ENCODE results near the gene AP3S1. TPM values are rescaled to one million over a fixed set of nuclear protein-coding genes. Genes with fewer than 3 reads are reported as not detected.

AP3S1 gene
- total and polyA plus RNA-seq, 4 donors = 86.5 to 273 (median 116) TPM

DNA sequence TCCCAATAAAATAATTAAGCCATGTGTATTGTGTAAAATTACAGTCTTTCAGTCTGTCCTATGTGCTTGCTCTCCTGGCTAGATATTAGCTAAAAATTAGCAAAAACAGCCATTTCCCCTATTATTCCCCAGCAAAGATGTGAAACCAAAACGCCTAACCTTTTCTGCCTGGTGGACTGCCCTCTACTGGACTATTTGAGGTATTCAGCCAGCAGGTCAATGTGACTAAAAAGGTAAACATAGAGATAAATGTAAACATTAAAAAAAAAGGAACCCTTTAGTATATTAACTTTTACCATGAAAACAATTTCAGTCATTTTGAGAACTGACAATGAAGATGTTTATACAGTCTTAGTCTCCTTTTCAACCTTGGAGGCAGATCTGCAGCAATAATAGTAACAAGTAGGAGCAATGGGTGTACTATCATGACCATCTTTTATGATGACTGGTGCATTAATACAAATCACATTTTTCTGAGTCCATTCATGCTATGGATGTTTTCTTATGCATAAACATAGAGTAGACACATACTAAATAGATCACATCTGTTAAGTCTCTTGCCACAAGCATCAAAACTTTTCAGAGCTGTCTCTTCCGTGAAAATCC is 10.5 kb upstream of the AP3S1 start:
- Histone ChIP-seq H3K27ac (ENCODE audit: low read depth in 1 of 2, low read length in 2 of 2) (no peak overlapping the region), H3K36me3 (ENCODE audit: control insufficient read depth in 1 of 2, insufficient read depth in 2 of 2, low read length in 1 of 2) (peaks cover 0 to 2% of the 10 kb centered on the region in 2 donors), H3K4me1 (ENCODE audit: control insufficient read depth in 1 of 2, insufficient read depth in 2 of 2, low read length in 2 of 2) (no peaks in the 10 kb centered on the region), H3K9me3 (ENCODE audit: control insufficient read depth, low read length) (no peaks in the 10 kb centered on the region), H3K4me3 (ENCODE audit: low read length in 2 of 2) (no peak overlapping the region), H3K27me3 (ENCODE audit: control insufficient read depth in 1 of 2, insufficient read depth in 2 of 2, low read length in 1 of 2) (no peaks in the 10 kb centered on the region)
- intact Hi-C loops (cut with DNase I) = loop anchor here in 1 of 2 donors (10.0 kb wide), 1 partner anchor 516 kb away; no protein-coding TSS in a partner anchor
- no peak for ATAC-seq (ENCODE audit: low FRiP score)
- WGBS, 2 donors = 41 to 46% methylated on average over 2 of the region's 2 CpGs
- DNase-seq = no peak

GRCh38 chr5:115835481-115835880 is 6.3 kb upstream of the AP3S1 start:
- Histone ChIP-seq H3K4me1 (ENCODE audit: control insufficient read depth in 1 of 2, insufficient read depth in 2 of 2, low read length in 2 of 2) (peaks cover 0 to 2% of the 10 kb centered on the region in 2 donors), H3K4me3 (ENCODE audit: low read length in 2 of 2) (no peak overlapping the region), H3K36me3 (ENCODE audit: control insufficient read depth in 1 of 2, insufficient read depth in 2 of 2, low read length in 1 of 2) (peaks cover 0 to 4% of the 10 kb centered on the region in 2 donors), H3K9me3 (ENCODE audit: control insufficient read depth, low read length) (no peaks in the 10 kb centered on the region), H3K27me3 (ENCODE audit: control insufficient read depth in 1 of 2, insufficient read depth in 2 of 2, low read length in 1 of 2) (no peaks in the 10 kb centered on the region), H3K27ac (ENCODE audit: low read depth in 1 of 2, low read length in 2 of 2) (no peak overlapping the region)
- no peak for DNase-seq
- ATAC-seq (ENCODE audit: low FRiP score) = no peak
- 81 to 83% methylated on average over 4 of the region's 4 CpGs for WGBS, 2 donors
- intact Hi-C loops (cut with DNase I) = loop anchor here in 1 of 2 donors (10.0 kb wide), 1 partner anchor 521 kb away; no protein-coding TSS in a partner anchor

DNA sequence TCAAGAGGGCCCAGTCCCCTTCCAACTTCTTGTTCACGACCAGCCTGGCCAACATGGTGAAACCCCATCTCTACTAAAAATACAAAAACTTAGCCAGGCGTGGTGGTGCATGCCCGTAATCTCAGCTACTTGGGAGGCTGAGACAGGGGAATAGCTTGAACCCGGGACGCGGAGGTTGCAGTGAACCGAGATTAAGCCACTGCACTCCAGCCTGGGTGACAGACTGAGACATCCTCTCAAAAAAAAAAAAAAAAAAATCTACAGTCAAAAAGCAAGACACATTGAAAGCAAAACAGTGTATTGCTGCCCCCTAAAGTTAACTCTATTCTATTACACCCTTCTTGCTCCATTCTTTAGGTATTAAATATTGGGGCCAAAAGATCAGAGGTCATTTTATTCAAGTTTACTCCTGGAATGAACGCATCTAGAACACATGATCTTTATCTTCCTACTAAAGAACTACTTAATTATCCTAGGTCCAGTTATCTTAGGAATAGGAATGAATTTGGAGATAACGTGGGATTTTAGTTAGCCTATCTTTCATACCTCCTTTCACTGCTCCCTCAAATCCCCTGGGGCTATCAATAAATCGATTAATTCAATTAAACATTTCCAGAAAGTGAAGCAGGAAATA is 2.7 kb upstream of the AP3S1 start:
- WGBS, 2 donors = 35 to 37% methylated on average over 10 of the region's 10 CpGs
- Histone ChIP-seq H3K27me3 (ENCODE audit: control insufficient read depth in 1 of 2, insufficient read depth in 2 of 2, low read length in 1 of 2) (no peaks in the 10 kb centered on the region), H3K36me3 (ENCODE audit: control insufficient read depth in 1 of 2, insufficient read depth in 2 of 2, low read length in 1 of 2) (peaks cover 0 to 4% of the 10 kb centered on the region in 2 donors), H3K4me3 (ENCODE audit: low read length in 2 of 2) (no peak overlapping the region), H3K4me1 (ENCODE audit: control insufficient read depth in 1 of 2, insufficient read depth in 2 of 2, low read length in 2 of 2) (peaks cover 0 to 2% of the 10 kb centered on the region in 2 donors), H3K9me3 (ENCODE audit: control insufficient read depth, low read length) (no peaks in the 10 kb centered on the region), H3K27ac (ENCODE audit: low read depth in 1 of 2, low read length in 2 of 2) (no peak overlapping the region)
- no peak for ATAC-seq (ENCODE audit: low FRiP score)
- intact Hi-C loops (cut with DNase I) = loop anchor here in 1 of 2 donors (1.0 to 10.0 kb wide), 2 partner anchors 205 to 524 kb away; no protein-coding TSS in a partner anchor
- no peak for DNase-seq

DNA sequence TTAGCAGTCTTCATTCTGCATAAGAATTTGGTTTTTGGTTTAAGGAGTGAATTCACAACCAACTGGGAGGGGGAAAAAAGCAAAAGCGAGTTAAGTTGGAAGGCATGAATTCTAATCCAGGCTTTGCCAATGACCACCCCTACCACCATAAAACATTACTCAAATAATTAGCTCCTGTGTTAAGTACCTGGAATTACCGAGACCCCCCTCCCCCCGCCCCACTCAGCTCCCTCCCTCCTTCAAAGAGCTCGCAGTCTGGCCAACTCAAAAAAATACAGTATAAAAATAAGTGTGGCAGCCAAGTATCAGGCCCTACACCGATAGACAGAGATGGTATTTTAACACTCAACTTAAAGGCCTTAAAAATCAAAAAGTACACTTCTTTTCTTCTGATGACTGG is 862 bp upstream of the AP3S1 start:
- peaks cover 0 to 2% of the 10 kb centered on the region in 2 donors for H3K36me3 ChIP-seq (ENCODE audit: control insufficient read depth in 1 of 2, insufficient read depth in 2 of 2, low read length in 1 of 2)
- no peaks in the 10 kb centered on the region for H3K9me3 ChIP-seq (ENCODE audit: control insufficient read depth, low read length)
- H3K27ac ChIP-seq (ENCODE audit: low read depth in 1 of 2, low read length in 2 of 2) = peak overlapping the region; percentile 57 to 83
- WGBS, 2 donors = 0 to 3% methylated on average over 5 of the region's 5 CpGs
- ATAC-seq (ENCODE audit: low FRiP score) = no peak
- H3K4me3 ChIP-seq (ENCODE audit: low read length in 2 of 2) = peak overlapping the region; percentile 65 to 72
- intact Hi-C loops (cut with DNase I) = loop anchor here (5.0 to 10.0 kb wide), 4 partner anchors 124 to 226 kb away; partner anchors contain the start of genes ARL14EPL (in 1 of the 2) and LVRN (in 1 of the 2)
- H3K27me3 ChIP-seq (ENCODE audit: control insufficient read depth in 1 of 2, insufficient read depth in 2 of 2, low read length in 1 of 2) = no peaks in the 10 kb centered on the region
- no peak for DNase-seq
- peaks cover 0 to 11% of the 10 kb centered on the region in 2 donors for H3K4me1 ChIP-seq (ENCODE audit: control insufficient read depth in 1 of 2, insufficient read depth in 2 of 2, low read length in 2 of 2)

- H3K27ac ChIP-seq (ENCODE audit: low read depth in 1 of 2, low read length in 2 of 2) = peak overlapping the region; percentile 58 to 80
- H3K27me3 ChIP-seq (ENCODE audit: control insufficient read depth in 1 of 2, insufficient read depth in 2 of 2, low read length in 1 of 2) = no peaks in the 10 kb centered on the region
- 0% methylated on average over 43 to 68 of the region's 68 CpGs for WGBS, 2 donors
- H3K36me3 ChIP-seq (ENCODE audit: control insufficient read depth in 1 of 2, insufficient read depth in 2 of 2, low read length in 1 of 2) = no peaks in the 10 kb centered on the region
- no peak for DNase-seq
- peak overlapping the region; percentile 72 to 83 for H3K4me3 ChIP-seq (ENCODE audit: low read length in 2 of 2)
- intact Hi-C loops (cut with DNase I) = loop anchor here (5.0 to 10.0 kb wide), 4 partner anchors 122 to 225 kb away; partner anchors contain the start of genes ARL14EPL (in 1 of the 2) and LVRN (in 1 of the 2)
- H3K9me3 ChIP-seq (ENCODE audit: control insufficient read depth, low read length) = no peaks in the 10 kb centered on the region
- peaks cover 0 to 15% of the 10 kb centered on the region in 2 donors for H3K4me1 ChIP-seq (ENCODE audit: control insufficient read depth in 1 of 2, insufficient read depth in 2 of 2, low read length in 2 of 2)
- ATAC-seq (ENCODE audit: low FRiP score) = peak; percentile 82
Measured at GRCh38 chr5:115842089-115842935, 577 bp downstream of the AP3S1 start.

DNA sequence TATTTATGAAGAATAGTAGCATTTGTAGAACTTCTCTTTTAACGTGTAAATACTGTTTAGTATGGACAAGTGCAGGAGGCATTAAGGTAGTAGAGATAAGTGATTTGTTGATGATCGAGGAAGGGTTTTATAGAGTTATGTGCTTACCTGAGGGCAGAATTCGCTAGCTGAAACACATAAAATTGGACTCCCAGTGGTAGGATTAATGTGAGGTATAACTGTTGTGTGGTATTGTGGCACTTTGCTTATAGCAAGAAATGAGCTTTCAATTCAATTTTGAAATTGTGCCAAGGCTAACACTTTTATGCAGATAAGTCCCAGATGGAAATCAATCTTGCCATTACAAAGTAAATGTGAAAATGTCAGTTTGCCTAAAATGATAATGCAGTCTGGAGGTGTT is 1.2 kb downstream of the AP3S1 start:
- DNase-seq = no peak
- ATAC-seq (ENCODE audit: low FRiP score) = no peak
- intact Hi-C loops (cut with DNase I) = loop anchor here (5.0 to 10.0 kb wide), 4 partner anchors 122 to 224 kb away; partner anchors contain the start of genes ARL14EPL (in 1 of the 2) and LVRN (in 1 of the 2)
- H3K27ac ChIP-seq (ENCODE audit: low read depth in 1 of 2, low read length in 2 of 2) = no peak overlapping the region
- H3K4me1 ChIP-seq (ENCODE audit: control insufficient read depth in 1 of 2, insufficient read depth in 2 of 2, low read length in 2 of 2) = peaks cover 0 to 15% of the 10 kb centered on the region in 2 donors
- 5 to 7% methylated on average over 3 of the region's 3 CpGs for WGBS, 2 donors
- H3K36me3 ChIP-seq (ENCODE audit: control insufficient read depth in 1 of 2, insufficient read depth in 2 of 2, low read length in 1 of 2) = no peaks in the 10 kb centered on the region
- H3K27me3 ChIP-seq (ENCODE audit: control insufficient read depth in 1 of 2, insufficient read depth in 2 of 2, low read length in 1 of 2) = no peaks in the 10 kb centered on the region
- peak overlapping the region; percentile 72 to 83 for H3K4me3 ChIP-seq (ENCODE audit: low read length in 2 of 2)
- no peaks in the 10 kb centered on the region for H3K9me3 ChIP-seq (ENCODE audit: control insufficient read depth, low read length)

DNA sequence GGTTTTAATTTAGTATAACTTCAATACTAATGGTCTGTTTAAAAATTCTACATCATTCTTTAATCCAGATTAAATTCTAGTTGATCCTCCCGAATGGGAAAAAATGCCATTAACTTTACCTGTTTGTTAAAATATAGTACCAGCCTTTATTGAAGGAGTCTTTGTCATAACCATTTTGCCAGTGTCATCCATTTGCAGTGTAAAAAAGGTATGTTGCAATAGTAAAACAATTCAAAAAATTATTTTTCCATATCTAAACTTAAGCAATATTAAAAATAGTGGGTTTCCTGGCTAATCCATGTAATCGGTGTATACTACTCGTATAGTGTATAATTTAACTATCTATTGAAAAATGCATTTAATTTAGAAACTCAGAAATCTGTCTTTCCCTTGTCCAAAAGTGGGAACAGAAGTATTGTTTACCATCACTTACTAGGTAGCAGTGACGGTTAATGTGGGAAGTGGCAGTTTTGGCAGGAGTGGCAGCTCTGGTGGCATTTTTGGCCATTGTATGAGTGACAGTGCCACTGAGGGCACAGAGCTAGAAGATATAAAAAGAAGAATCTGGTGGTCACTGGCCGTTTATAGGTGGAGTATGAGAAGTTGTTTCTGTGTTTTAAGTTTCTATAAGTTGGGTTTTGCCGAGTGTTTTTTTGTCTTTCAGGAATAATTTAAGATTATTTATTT is 1.9 kb downstream of the AP3S1 start:
- no peak for ATAC-seq (ENCODE audit: low FRiP score)
- DNase-seq = no peak
- H3K27me3 ChIP-seq (ENCODE audit: control insufficient read depth in 1 of 2, insufficient read depth in 2 of 2, low read length in 1 of 2) = no peaks in the 10 kb centered on the region
- no peak overlapping the region for H3K27ac ChIP-seq (ENCODE audit: low read depth in 1 of 2, low read length in 2 of 2)
- intact Hi-C loops (cut with DNase I) = loop anchor here (5.0 to 10.0 kb wide), 4 partner anchors 121 to 224 kb away; partner anchors contain the start of genes ARL14EPL (in 1 of the 2) and LVRN (in 1 of the 2)
- WGBS, 2 donors = 19 to 21% methylated on average over 6 of the region's 6 CpGs
- H3K4me1 ChIP-seq (ENCODE audit: control insufficient read depth in 1 of 2, insufficient read depth in 2 of 2, low read length in 2 of 2) = peaks cover 0 to 15% of the 10 kb centered on the region in 2 donors
- no peaks in the 10 kb centered on the region for H3K36me3 ChIP-seq (ENCODE audit: control insufficient read depth in 1 of 2, insufficient read depth in 2 of 2, low read length in 1 of 2)
- H3K9me3 ChIP-seq (ENCODE audit: control insufficient read depth, low read length) = no peaks in the 10 kb centered on the region
- H3K4me3 ChIP-seq (ENCODE audit: low read length in 2 of 2) = peak overlapping the region; percentile 72 to 83

Data from aorta (tissue), 5 donors.